Liver (tissue), 9 donors: ENCODE data around the gene PAMR1. TPM values are rescaled to one million over a fixed set of nuclear protein-coding genes. Genes with fewer than 3 reads are reported as not detected.

ENCODE experiments used
- DNase-seq: peaks from one replicate; pipeline ENCODE4 v3.0.0-alpha.2; 2017; ENCODE audit warnings: low spot score
- H3K27ac ChIP-seq, 2 donors: one replicate each; pipeline ENCODE4 v1.7.0; 2013; ENCODE audit warnings: inconsistent platforms in 2 of 2, low read length in 2 of 2, control low read depth in 1 of 2, low read depth in 1 of 2, mild to moderate bottlenecking in 1 of 2
- H3K27me3 ChIP-seq, 4 donors: one replicate each; pipeline versions ENCODE4 v1.6.1 to v1.7.0; 2013; ENCODE audit warnings: low read length in 3 of 4, inconsistent platforms in 1 of 4, mild to moderate bottlenecking in 1 of 4, moderate library complexity in 1 of 4; ENCODE audit not compliant: control insufficient read depth in 4 of 4, insufficient read depth in 4 of 4
- H3K36me3 ChIP-seq, 4 donors: one replicate each; pipeline versions ENCODE4 v1.6.1 to v1.7.0; 2013; ENCODE audit warnings: low read length in 3 of 4, mild to moderate bottlenecking in 3 of 4, low read depth in 1 of 4, moderate library complexity in 1 of 4; ENCODE audit not compliant: control insufficient read depth in 4 of 4, insufficient read depth in 3 of 4
- H3K4me1 ChIP-seq, 4 donors: one replicate each; pipeline versions ENCODE4 v1.6.1 to v1.7.0; 2013; ENCODE audit warnings: low read length in 3 of 4, mild to moderate bottlenecking in 3 of 4, moderate library complexity in 1 of 4; ENCODE audit not compliant: control insufficient read depth in 4 of 4, insufficient read depth in 4 of 4
- H3K4me3 ChIP-seq, 3 donors: one replicate each; pipeline versions ENCODE4 v1.6.1 to v1.7.0; 2013; ENCODE audit warnings: low read length in 3 of 3, control low read depth in 1 of 3, low read depth in 1 of 3, mild to moderate bottlenecking in 1 of 3
- H3K9ac ChIP-seq, 2 donors: one replicate each; pipeline ENCODE4 v1.7.0; 2013; ENCODE audit warnings: low read length in 2 of 2, mild to moderate bottlenecking in 2 of 2, moderate library complexity in 2 of 2, control low read depth in 1 of 2, low read depth in 1 of 2
- H3K9me3 ChIP-seq, 4 donors: one replicate each; pipeline versions ENCODE4 v1.6.1 to v1.7.0; 2013; ENCODE audit warnings: low read length in 3 of 4; ENCODE audit not compliant: control insufficient read depth in 4 of 4
- EGR1 ChIP-seq, 2 donors: IDR thresholded peaks; 2 replicates each; pipeline ENCODE4 v1.6.1; 2016 to 2018; ENCODE audit warnings: antibody characterized with exemption in 2 of 2, low read depth in 2 of 2
- FOXA1 ChIP-seq: IDR thresholded peaks from 2 replicates; pipeline ENCODE4 v1.6.1; 2016; ENCODE audit warnings: antibody characterized with exemption
- FOXA2 ChIP-seq: IDR thresholded peaks from 2 replicates; pipeline ENCODE4 v1.6.1; 2016; ENCODE audit warnings: antibody characterized with exemption
- GABPA ChIP-seq, 2 donors: IDR thresholded peaks in 1 of 2; conservative IDR thresholded peaks in 1 of 2; 2 replicates each; pipeline ENCODE4 v1.6.1; 2016; ENCODE audit warnings: antibody characterized with exemption in 2 of 2, mild to moderate bottlenecking in 1 of 2, moderate library complexity in 1 of 2
- HNF4A ChIP-seq, 2 donors: conservative IDR thresholded peaks; 2 replicates each; pipeline ENCODE4 v1.6.1; 2016; ENCODE audit warnings: antibody characterized with exemption in 2 of 2, mild to moderate bottlenecking in 2 of 2
- HNF4G ChIP-seq: IDR thresholded peaks from 2 replicates; pipeline ENCODE4 v1.6.1; 2016; ENCODE audit warnings: antibody characterized with exemption
- JUND ChIP-seq, 2 donors: IDR thresholded peaks; 2 replicates each; pipeline ENCODE4 v1.6.1; 2016; ENCODE audit warnings: antibody characterized with exemption in 2 of 2
- MAX ChIP-seq: IDR thresholded peaks from 2 replicates; pipeline ENCODE4 v1.6.1; 2016; ENCODE audit warnings: antibody characterized with exemption
- NR2F2 ChIP-seq: IDR thresholded peaks from 2 replicates; pipeline ENCODE4 v1.6.1; 2016; ENCODE audit warnings: antibody characterized with exemption
- RAD21 ChIP-seq, 2 donors: IDR thresholded peaks; 2 replicates each; pipeline ENCODE4 v1.6.1; 2016; ENCODE audit warnings: antibody characterized with exemption in 2 of 2, mild to moderate bottlenecking in 2 of 2
- REST ChIP-seq: IDR thresholded peaks from 2 replicates; pipeline ENCODE4 v1.6.1; 2016; ENCODE audit warnings: antibody characterized with exemption, mild to moderate bottlenecking
- RXRA ChIP-seq, 2 donors: IDR thresholded peaks; 2 replicates each; pipeline ENCODE4 v1.6.1; 2017 to 2018; ENCODE audit warnings: antibody characterized with exemption in 2 of 2, mild to moderate bottlenecking in 1 of 2
- SP1 ChIP-seq: IDR thresholded peaks from 2 replicates; pipeline ENCODE4 v1.6.1; 2018; ENCODE audit warnings: antibody characterized with exemption, mild to moderate bottlenecking
- WGBS: extraction: QIAGEN DNeasy Blood & Tissue Kit; methylation state at CpG from one replicate; pipeline ENCODE4 v1.1.7; 2013; 5-methylcytosine and 5-hydroxymethylcytosine counted together
- polyA plus RNA-seq, 2 donors: library from polyadenylated mRNA; stranded (reverse) in 1 of 2; unstranded in 1 of 2; fragments of 200-250 nt in 1 of 2; fragments of >200 nt in 1 of 2; fragmentation: Nextera tagmentation in 1 of 2; extraction: Ambion mirVana in 1 of 2; gene quantifications; one replicate each; pipeline versions ENCODE4 v1.2.1 to v1.2.3, GENCODE V29; 2013 to 2015
- total RNA-seq, 2 donors: library from RNA; depleted of rRNA; stranded (reverse); fragments of >200 nt; gene quantifications; one replicate each; pipeline ENCODE4 v1.2.3, GENCODE V29; 2014
- TF ChIP-seq, protein P1 (sequence below): IDR thresholded peaks from 2 replicates; pipeline ENCODE4 v1.6.1; 2016; ENCODE audit warnings: antibody characterized with exemption
- TF ChIP-seq, protein P2 (sequence below): fragments of 150-350 bp; IDR thresholded peaks from 2 replicates; pipeline ENCODE4 v1.5.1; 2017; ENCODE audit warnings: improper control_type of control experiment, low read depth, low read length; ENCODE audit not compliant: missing input control
- TF ChIP-seq, protein P3 (sequence below): IDR thresholded peaks from 2 replicates; pipeline ENCODE4 v1.6.1; 2016; ENCODE audit warnings: antibody characterized with exemption
- donor health status: healthy.
- donor health status: healthy.
- donor health status: healthy.
- donor health status: healthy.
- donor health status: healthy.

The PAMR1 gene
- total and polyA plus RNA-seq, 4 donors = 2.0 to 5.0 (median 2.8) TPM

- no peak for TF ChIP-seq REST
- TF ChIP-seq, protein P1, sequence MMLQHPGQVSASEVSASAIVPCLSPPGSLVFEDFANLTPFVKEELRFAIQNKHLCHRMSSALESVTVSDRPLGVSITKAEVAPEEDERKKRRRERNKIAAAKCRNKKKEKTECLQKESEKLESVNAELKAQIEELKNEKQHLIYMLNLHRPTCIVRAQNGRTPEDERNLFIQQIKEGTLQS = no peak
These were observed 91.8 kb downstream of the PAMR1 start (continued) for GRCh38 chr11:35433588-35433987.

DNA sequence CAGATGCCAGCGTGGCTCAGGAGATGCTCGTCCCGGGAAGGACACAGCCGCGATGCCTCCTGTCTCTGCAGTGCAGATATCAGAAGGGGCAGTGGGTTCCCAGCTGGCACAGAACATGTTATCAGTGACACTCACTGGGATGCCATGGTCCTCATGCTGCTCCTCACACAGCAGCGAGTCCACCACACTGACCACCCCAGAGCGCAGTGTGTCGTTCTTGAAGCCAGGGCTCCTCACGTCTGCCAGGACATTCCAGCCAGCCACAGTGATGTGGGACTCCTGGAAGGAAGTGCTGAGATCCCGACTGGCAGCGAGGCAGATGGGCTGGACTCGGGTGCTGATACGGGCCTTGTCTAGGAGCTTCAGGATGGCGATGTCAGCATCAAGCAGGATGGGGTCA lies 93.0 kb downstream of the PAMR1 start:
- Histone ChIP-seq H3K9ac (no peak overlapping the region), H3K4me3 (no peak overlapping the region), H3K27ac (no peak overlapping the region), H3K27me3 (peaks cover 0 to 3% (median 0%) of the 10 kb centered on the region in 4 donors), H3K36me3 (no peaks in the 10 kb centered on the region), H3K9me3 (no peaks in the 10 kb centered on the region), H3K4me1 (no peaks in the 10 kb centered on the region)
- TF ChIP-seq FOXA2 (no peak), RXRA (IDR thresholded peaks at IDR 0.05) (no peak), SP1 (no peak), MAX (no peak), JUND (IDR thresholded peaks at IDR 0.05) (no peak), NR2F2 (no peak), HNF4A (conservative IDR thresholded peaks at IDR 0.05) (no peak), EGR1 (IDR thresholded peaks at IDR 0.05; ENCODE audit: low read depth in 2 of 2) (no peak), FOXA1 (no peak), GABPA (IDR thresholded peaks at IDR 0.05 in 1 of 2, conservative IDR thresholded peaks at IDR 0.05 in 1 of 2) (no peak), REST (no peak), RAD21 (IDR thresholded peaks at IDR 0.05) (no peak), HNF4G (no peak)
- TF ChIP-seq, protein P2, sequence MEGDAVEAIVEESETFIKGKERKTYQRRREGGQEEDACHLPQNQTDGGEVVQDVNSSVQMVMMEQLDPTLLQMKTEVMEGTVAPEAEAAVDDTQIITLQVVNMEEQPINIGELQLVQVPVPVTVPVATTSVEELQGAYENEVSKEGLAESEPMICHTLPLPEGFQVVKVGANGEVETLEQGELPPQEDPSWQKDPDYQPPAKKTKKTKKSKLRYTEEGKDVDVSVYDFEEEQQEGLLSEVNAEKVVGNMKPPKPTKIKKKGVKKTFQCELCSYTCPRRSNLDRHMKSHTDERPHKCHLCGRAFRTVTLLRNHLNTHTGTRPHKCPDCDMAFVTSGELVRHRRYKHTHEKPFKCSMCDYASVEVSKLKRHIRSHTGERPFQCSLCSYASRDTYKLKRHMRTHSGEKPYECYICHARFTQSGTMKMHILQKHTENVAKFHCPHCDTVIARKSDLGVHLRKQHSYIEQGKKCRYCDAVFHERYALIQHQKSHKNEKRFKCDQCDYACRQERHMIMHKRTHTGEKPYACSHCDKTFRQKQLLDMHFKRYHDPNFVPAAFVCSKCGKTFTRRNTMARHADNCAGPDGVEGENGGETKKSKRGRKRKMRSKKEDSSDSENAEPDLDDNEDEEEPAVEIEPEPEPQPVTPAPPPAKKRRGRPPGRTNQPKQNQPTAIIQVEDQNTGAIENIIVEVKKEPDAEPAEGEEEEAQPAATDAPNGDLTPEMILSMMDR = no peak
- TF ChIP-seq, protein P1 = no peak
- TF ChIP-seq, protein P3, sequence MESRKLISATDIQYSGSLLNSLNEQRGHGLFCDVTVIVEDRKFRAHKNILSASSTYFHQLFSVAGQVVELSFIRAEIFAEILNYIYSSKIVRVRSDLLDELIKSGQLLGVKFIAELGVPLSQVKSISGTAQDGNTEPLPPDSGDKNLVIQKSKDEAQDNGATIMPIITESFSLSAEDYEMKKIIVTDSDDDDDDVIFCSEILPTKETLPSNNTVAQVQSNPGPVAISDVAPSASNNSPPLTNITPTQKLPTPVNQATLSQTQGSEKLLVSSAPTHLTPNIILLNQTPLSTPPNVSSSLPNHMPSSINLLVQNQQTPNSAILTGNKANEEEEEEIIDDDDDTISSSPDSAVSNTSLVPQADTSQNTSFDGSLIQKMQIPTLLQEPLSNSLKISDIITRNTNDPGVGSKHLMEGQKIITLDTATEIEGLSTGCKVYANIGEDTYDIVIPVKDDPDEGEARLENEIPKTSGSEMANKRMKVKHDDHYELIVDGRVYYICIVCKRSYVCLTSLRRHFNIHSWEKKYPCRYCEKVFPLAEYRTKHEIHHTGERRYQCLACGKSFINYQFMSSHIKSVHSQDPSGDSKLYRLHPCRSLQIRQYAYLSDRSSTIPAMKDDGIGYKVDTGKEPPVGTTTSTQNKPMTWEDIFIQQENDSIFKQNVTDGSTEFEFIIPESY = no peak
- DNase-seq = no peak
- WGBS = 89% methylated on average over 14 of the region's 14 CpGs
